DND-41 (cell line): ENCODE measurements around the gene GRAMD4.

Experiments
- EZH2 ChIP-seq: IDR thresholded peaks from 3 replicates; pipeline ENCODE4 v1.6.1; 2012; ENCODE audit warnings: borderline replicate concordance, low read depth, mild to moderate bottlenecking, moderate library complexity, low read length, inconsistent platforms; ENCODE audit not compliant: severe bottlenecking
- TF ChIP-seq, protein P1 (sequence below): IDR thresholded peaks from 2 replicates; pipeline ENCODE4 v1.5.1; 2012; ENCODE audit warnings: borderline replicate concordance, low read length, moderate library complexity, mild to moderate bottlenecking; ENCODE audit not compliant: poor library complexity, severe bottlenecking; ENCODE audit errors: extremely low read depth

DNA sequence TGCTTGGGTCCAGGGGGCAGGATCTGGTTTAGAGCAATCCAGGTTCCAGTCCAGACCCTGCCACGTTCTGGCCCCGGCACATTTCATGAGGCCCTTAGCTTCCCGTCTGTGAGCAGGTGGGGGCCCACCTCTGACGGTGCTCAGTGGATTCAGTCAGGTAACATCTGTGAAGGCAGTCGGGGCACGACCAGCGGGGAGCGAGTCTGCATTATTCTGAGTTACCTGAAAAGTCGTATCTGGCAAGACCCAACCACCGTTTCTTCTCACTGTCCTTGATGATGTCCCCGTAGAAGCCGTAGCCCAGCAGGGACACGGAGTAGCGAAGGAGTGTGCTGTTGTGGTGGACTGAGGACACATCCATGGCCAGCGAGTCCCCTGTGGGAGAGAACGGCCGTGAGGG, 78.9 kb downstream of the GRAMD4 start:
- TF ChIP-seq, protein P1, sequence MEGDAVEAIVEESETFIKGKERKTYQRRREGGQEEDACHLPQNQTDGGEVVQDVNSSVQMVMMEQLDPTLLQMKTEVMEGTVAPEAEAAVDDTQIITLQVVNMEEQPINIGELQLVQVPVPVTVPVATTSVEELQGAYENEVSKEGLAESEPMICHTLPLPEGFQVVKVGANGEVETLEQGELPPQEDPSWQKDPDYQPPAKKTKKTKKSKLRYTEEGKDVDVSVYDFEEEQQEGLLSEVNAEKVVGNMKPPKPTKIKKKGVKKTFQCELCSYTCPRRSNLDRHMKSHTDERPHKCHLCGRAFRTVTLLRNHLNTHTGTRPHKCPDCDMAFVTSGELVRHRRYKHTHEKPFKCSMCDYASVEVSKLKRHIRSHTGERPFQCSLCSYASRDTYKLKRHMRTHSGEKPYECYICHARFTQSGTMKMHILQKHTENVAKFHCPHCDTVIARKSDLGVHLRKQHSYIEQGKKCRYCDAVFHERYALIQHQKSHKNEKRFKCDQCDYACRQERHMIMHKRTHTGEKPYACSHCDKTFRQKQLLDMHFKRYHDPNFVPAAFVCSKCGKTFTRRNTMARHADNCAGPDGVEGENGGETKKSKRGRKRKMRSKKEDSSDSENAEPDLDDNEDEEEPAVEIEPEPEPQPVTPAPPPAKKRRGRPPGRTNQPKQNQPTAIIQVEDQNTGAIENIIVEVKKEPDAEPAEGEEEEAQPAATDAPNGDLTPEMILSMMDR, result no peak
- no peak for TF ChIP-seq EZH2
